NCI-H2196 treated with DMSO at 0.1 percent for 48 hours (cell line): ENCODE data around the gene RALGPS2.

Experiments used
- DNase-seq: peaks from one replicate; lab custom pipeline; 2025; ENCODE audit not compliant: unreplicated experiment; lab: John Stamatoyannopoulos, UW

Gene RALGPS2

GRCh38 chr1:178862864-178863263 is 137.8 kb downstream of the RALGPS2 start:
- DNase-seq = no peak

- no peak for DNase-seq
These were observed 139.3 kb downstream of the RALGPS2 start for GRCh38 chr1:178864326-178864725.

- no peak for DNase-seq
These were observed 142.6 kb downstream of the RALGPS2 start for GRCh38 chr1:178867670-178868069.

- DNase-seq = no peak
These were observed 143.7 kb downstream of the RALGPS2 start for GRCh38 chr1:178868706-178869105.

GRCh38 chr1:178869119-178869697 is 144.2 kb downstream of the RALGPS2 start:
- no peak for DNase-seq

GRCh38 chr1:178870221-178870620 is 145.2 kb downstream of the RALGPS2 start:
- no peak for DNase-seq

GRCh38 chr1:178870944-178871343 is 145.9 kb downstream of the RALGPS2 start, which contains the start of gene ANGPTL1:
ANGPTL1 (minus strand) TSS chr1:178871077; CDS start chr1:178865776, 5,301 bp downstream.
- DNase-seq = no peak

GRCh38 chr1:178871551-178872320 is 146.7 kb downstream of the RALGPS2 start:
- no peak for DNase-seq

GRCh38 chr1:178874966-178875365 is 149.9 kb downstream of the RALGPS2 start:
- no peak for DNase-seq

GRCh38 chr1:178875936-178876335 is 150.9 kb downstream of the RALGPS2 start:
- DNase-seq = no peak

GRCh38 chr1:178877896-178878295 is 152.9 kb downstream of the RALGPS2 start:
- no peak for DNase-seq

GRCh38 chr1:178881950-178882349 is 156.9 kb downstream of the RALGPS2 start:
- DNase-seq = no peak

- DNase-seq = no peak
These were observed 160.8 kb downstream of the RALGPS2 start for GRCh38 chr1:178885869-178886268.

- no peak for DNase-seq
These were observed 161.5 kb downstream of the RALGPS2 start for GRCh38 chr1:178886551-178886950.

- no peak for DNase-seq
These were observed 170.9 kb downstream of the RALGPS2 start for GRCh38 chr1:178895928-178896327.

GRCh38 chr1:178898401-178898800 is 173.4 kb downstream of the RALGPS2 start:
- no peak for DNase-seq

GRCh38 chr1:178899402-178899801 is 174.4 kb downstream of the RALGPS2 start:
- no peak for DNase-seq

- DNase-seq = no peak
These were observed 176.6 kb downstream of the RALGPS2 start for GRCh38 chr1:178901482-178902125.

GRCh38 chr1:178908358-178908757 is 183.3 kb downstream of the RALGPS2 start:
- no peak for DNase-seq

GRCh38 chr1:178910023-178910422 is 185.0 kb downstream of the RALGPS2 start:
- no peak for DNase-seq

GRCh38 chr1:178912597-178912996 is 187.6 kb downstream of the RALGPS2 start:
- DNase-seq = no peak
